A549 (cell line): ENCODE measurements around the gene AQP7.

ENCODE experiments used
- CTCF ChIP-seq: fragments of >200 bp; sonication (Bioruptor Twin); formaldehyde crosslinking; IDR thresholded peaks from 3 replicates; pipeline ENCODE4 v1.5.1; 2016
- FOSB ChIP-seq: fragments of 250-450 bp; sonication (Bioruptor Pico); IDR thresholded peaks from 2 replicates; pipeline ENCODE4 v1.5.0; 2020; ENCODE audit warnings: mild to moderate bottlenecking, moderate library complexity
- POLR2A ChIP-seq: IDR thresholded peaks from 2 replicates; pipeline ENCODE4 v1.6.1; 2012; ENCODE audit warnings: mild to moderate bottlenecking, low read length
- POLR2AphosphoS2 ChIP-seq: conservative IDR thresholded peaks from 2 replicates; pipeline ENCODE4 v1.6.1; 2012; ENCODE audit warnings: low read length, improper control_type of control experiment, inconsistent platforms

- TF ChIP-seq CTCF, result no peak
- TF ChIP-seq POLR2AphosphoS2, result no peak
- TF ChIP-seq POLR2A, result no peak
- no peak for TF ChIP-seq FOSB (CRISPR knock-in tag)
Measured at GRCh38 chr9:33349743-33350142, 52.6 kb downstream of the AQP7 start.
